H1 (cell line): ENCODE data around the gene LORICRIN. TPM values are rescaled to one million over a fixed set of nuclear protein-coding genes. Genes with fewer than 3 reads are reported as not detected.

Experiments
- CTCF ChIA-PET: fragments of 300-600 bp; sonication (Branson Sonifier 250); formaldehyde crosslinking; loops from one replicate; lab custom pipeline; 2021; ENCODE audit not compliant: partially characterized antibody; lab: Charles Lee
- POLR2A ChIA-PET: fragments of 300-600 bp; sonication (Branson Sonifier 250); formaldehyde crosslinking; loops from one replicate; lab custom pipeline; 2021; ENCODE audit warnings: inconsistent platforms; ENCODE audit not compliant: partially characterized antibody; lab: Charles Lee
- DNase-seq, 2 experiments: peaks; one replicate each; pipeline versions ENCODE4 v3.0.0 to v3.0.0-alpha.2; 2010 to 2022; ENCODE audit warnings: low spot score in 2 of 2, low read depth in 1 of 2, mixed read lengths in 1 of 2
- FAIRE-seq: peaks from 2 replicates; lab custom pipeline; 2011; peaks lifted over from hg19 to GRCh38; lab: Jason Lieb, UNC
- H2AFZ ChIP-seq: 2 replicates; pipeline ENCODE4 v1.8.1; 2012; ENCODE audit warnings: low read length, inconsistent platforms
- H2AK5ac ChIP-seq: 2 replicates; pipeline ENCODE4 v1.6.1; 2013; ENCODE audit warnings: low read depth, low read length
- H2BK120ac ChIP-seq: replicated peaks from 2 replicates; pipeline ENCODE3; 2013; ENCODE audit warnings: low read depth, low read length, inconsistent platforms
- H2BK12ac ChIP-seq: 2 replicates; pipeline ENCODE4 v1.6.1; 2013; ENCODE audit warnings: low read depth, low read length
- H2BK15ac ChIP-seq: 2 replicates; pipeline ENCODE4 v1.6.1; 2013; ENCODE audit warnings: low read length
- H2BK20ac ChIP-seq: 2 replicates; pipeline ENCODE4 v1.6.1; 2013; ENCODE audit warnings: low read length
- H2BK5ac ChIP-seq: 2 replicates; pipeline ENCODE4 v1.6.1; 2013; ENCODE audit warnings: low read depth, low read length
- H3K14ac ChIP-seq: 2 replicates; pipeline ENCODE4 v1.6.1; 2013; ENCODE audit warnings: inconsistent platforms; ENCODE audit not compliant: insufficient read length
- H3K18ac ChIP-seq: 2 replicates; pipeline ENCODE4 v1.6.1; 2013; ENCODE audit warnings: low read length; ENCODE audit errors: extremely low read depth
- H3K23ac ChIP-seq: 2 replicates; pipeline ENCODE4 v1.6.1; 2013; ENCODE audit warnings: inconsistent platforms; ENCODE audit not compliant: insufficient read length
- H3K23me2 ChIP-seq: 2 replicates; pipeline ENCODE4 v1.6.1; 2013; ENCODE audit warnings: low read depth, low read length
- H3K27ac ChIP-seq: 2 replicates; pipeline ENCODE4 v1.6.1; 2011; ENCODE audit warnings: low read depth, low read length, inconsistent platforms
- H3K27me3 ChIP-seq, 4 experiments: replicated peaks in 1 of 4; 1 replicate in 1 of 4; 2 replicates in 3 of 4; pipeline versions ENCODE4 v1.6.1 to v1.8.1; 2011 to 2013; ENCODE audit warnings: low read length in 3 of 4, mild to moderate bottlenecking in 3 of 4, inconsistent platforms in 2 of 4, mixed read lengths in 2 of 4, moderate library complexity in 1 of 4; ENCODE audit not compliant: control insufficient read depth in 3 of 4, insufficient read depth in 3 of 4; ENCODE audit errors: extremely low read depth in 1 of 4
- H3K36me3 ChIP-seq, 4 experiments: 2 replicates each; pipeline versions ENCODE4 v1.6.1 to v1.8.1; 2011 to 2013; ENCODE audit warnings: mild to moderate bottlenecking in 4 of 4, low read length in 3 of 4, moderate library complexity in 2 of 4, control low read depth in 1 of 4, inconsistent platforms in 1 of 4; ENCODE audit not compliant: insufficient read depth in 4 of 4, control insufficient read depth in 2 of 4
- H3K4ac ChIP-seq: replicated peaks from 2 replicates; pipeline ENCODE3; 2013; ENCODE audit warnings: low read length, low read depth, mixed read lengths, inconsistent platforms; ENCODE audit not compliant: insufficient read length
- H3K4me1 ChIP-seq, 4 experiments: replicated peaks in 1 of 4; 1 replicate in 1 of 4; 2 replicates in 3 of 4; pipeline versions ENCODE4 v1.6.1 to v1.8.1; 2011 to 2013; ENCODE audit warnings: low read length in 3 of 4, inconsistent platforms in 2 of 4, mixed read lengths in 1 of 4; ENCODE audit not compliant: insufficient read depth in 4 of 4, control insufficient read depth in 3 of 4
- H3K4me2 ChIP-seq, 2 experiments: 2 replicates each; pipeline versions ENCODE4 v1.6.1 to v1.8.1; 2011 to 2013; ENCODE audit warnings: low read depth in 2 of 2, low read length in 2 of 2, control low read depth in 1 of 2, inconsistent platforms in 1 of 2, mild to moderate bottlenecking in 1 of 2; ENCODE audit not compliant: insufficient read depth in 1 of 2
- H3K4me3 ChIP-seq, 4 experiments: fragments of 200-600, 300-600 bp in 1 of 4; sonication (generic), shearing (Covaris generic), sonication (Bioruptor Twin) in 1 of 4; 2 replicates each; pipeline versions ENCODE4 v1.5.1 to v1.8.1; 2011 to 2016; ENCODE audit warnings: low read length in 4 of 4, low read depth in 3 of 4, control low read depth in 2 of 4, inconsistent platforms in 2 of 4, mild to moderate bottlenecking in 2 of 4, mixed read lengths in 1 of 4, moderate library complexity in 1 of 4; ENCODE audit not compliant: insufficient read depth in 2 of 4; ENCODE audit errors: extremely low read depth in 1 of 4
- H3K56ac ChIP-seq: replicated peaks from 2 replicates; pipeline ENCODE3; 2013; ENCODE audit warnings: low read depth, mild to moderate bottlenecking, mixed read lengths, low read length, inconsistent platforms; ENCODE audit not compliant: insufficient read length
- H3K79me1 ChIP-seq: 2 replicates; pipeline ENCODE4 v1.6.1; 2013; ENCODE audit warnings: low read depth, low read length, control low read depth
- H3K79me2 ChIP-seq, 2 experiments: 2 replicates each; pipeline versions ENCODE4 v1.6.1 to v1.8.1; 2012 to 2013; ENCODE audit warnings: low read length in 2 of 2, mild to moderate bottlenecking in 2 of 2, inconsistent platforms in 1 of 2; ENCODE audit not compliant: insufficient read depth in 2 of 2, control insufficient read depth in 1 of 2
- H3K9ac ChIP-seq, 4 experiments: replicated peaks in 1 of 4; 1 replicate in 1 of 4; 2 replicates in 3 of 4; pipeline versions ENCODE4 v1.6.1 to v1.8.1; 2011 to 2013; ENCODE audit warnings: low read depth in 3 of 4, low read length in 3 of 4, control low read depth in 2 of 4, mild to moderate bottlenecking in 2 of 4, moderate library complexity in 2 of 4, inconsistent platforms in 1 of 4; ENCODE audit errors: extremely low read depth in 1 of 4
- H3K9me3 ChIP-seq, 2 experiments: 2 replicates each; pipeline versions ENCODE4 v1.6.1 to v1.8.1; 2012 to 2013; ENCODE audit warnings: mild to moderate bottlenecking in 2 of 2, moderate library complexity in 2 of 2, control low read depth in 1 of 2, inconsistent platforms in 1 of 2, low read depth in 1 of 2, low read length in 1 of 2, mixed read lengths in 1 of 2; ENCODE audit not compliant: insufficient read depth in 2 of 2
- H4K20me1 ChIP-seq, 2 experiments: replicated peaks in 1 of 2; 2 replicates each; pipeline versions ENCODE3 to v1.8.1; 2011 to 2013; ENCODE audit warnings: inconsistent platforms in 2 of 2, low read length in 2 of 2, mild to moderate bottlenecking in 1 of 2; ENCODE audit not compliant: insufficient read depth in 2 of 2, control insufficient read depth in 1 of 2
- H4K5ac ChIP-seq: 2 replicates; pipeline ENCODE4 v1.6.1; 2013; ENCODE audit warnings: low read length, low read depth, mixed read lengths, inconsistent platforms; ENCODE audit not compliant: insufficient read length
- H4K8ac ChIP-seq: 2 replicates; pipeline ENCODE4 v1.8.0; 2013; ENCODE audit warnings: mild to moderate bottlenecking, moderate library complexity, low read length, inconsistent platforms; ENCODE audit not compliant: insufficient read depth; ENCODE audit errors: extremely low read depth
- H4K91ac ChIP-seq: replicated peaks from 2 replicates; pipeline ENCODE3; 2013; ENCODE audit warnings: low read length, mixed read lengths, inconsistent platforms; ENCODE audit not compliant: insufficient read length
- CBX8 ChIP-seq: fragments of 300-800, 300-1000 bp; sonication (generic); IDR thresholded peaks from 2 replicates; pipeline ENCODE4 v1.7.1; 2016; ENCODE audit warnings: low read depth, low read length, borderline replicate concordance
- FOSL1 ChIP-seq: IDR thresholded peaks from 2 replicates; pipeline ENCODE4 v1.6.1; 2011; ENCODE audit warnings: mild to moderate bottlenecking, low read depth, low read length, moderate library complexity; ENCODE audit not compliant: insufficient read depth
- JUN ChIP-seq: IDR thresholded peaks from 2 replicates; pipeline ENCODE4 v1.6.1; 2011; ENCODE audit warnings: low read depth, mild to moderate bottlenecking, improper control_type of control experiment, low read length
- SIX5 ChIP-seq: IDR thresholded peaks from 2 replicates; pipeline ENCODE4 v1.6.1; 2011; ENCODE audit warnings: mild to moderate bottlenecking, low read depth, low read length
- TEAD4 ChIP-seq: IDR thresholded peaks from 2 replicates; pipeline ENCODE4 v1.6.1; 2012; ENCODE audit warnings: low read depth, low read length, inconsistent platforms, mixed read lengths
- WGBS, 2 experiments: shearing (Covaris generic) in 1 of 2; methylation state at CpG; one replicate each; pipeline versions ENCODE4 v1.1.6 to v1.1.7; 2013 to 2015; ENCODE audit warnings: low lambda C conversion rate in 2 of 2, mixed read lengths in 2 of 2, inconsistent platforms in 1 of 2, low coverage in 1 of 2, missing lambda C conversion rate in 1 of 2; ENCODE audit not compliant: insufficient replicate concordance in 2 of 2, insufficient coverage in 1 of 2, insufficient read length in 1 of 2; ENCODE audit errors: extremely low coverage in 1 of 2, missing lambda C conversion rate in 1 of 2; 5-methylcytosine and 5-hydroxymethylcytosine counted together
- polyA plus RNA-seq, 7 experiments: library from polyadenylated mRNA; depleted of rRNA in 3 of 7; stranded (reverse) in 5 of 7; unstranded in 2 of 7; fragments of >200 nt in 5 of 7; fragments of 200-250 nt in 2 of 7; gene quantifications; 1 replicate in 5 of 7; 2 replicates in 1 of 7; 4 replicates in 1 of 7; pipeline versions ENCODE4 v1.2.1 to v1.2.3, GENCODE V29; 2011 to 2013; ENCODE audit warnings: missing spikeins in 2 of 7, mixed read lengths in 2 of 7
- total RNA-seq: library from RNA; stranded (reverse); fragmentation: NEBNext Ultra II Directional; extraction: Animal tissue kit (Norgen Biotek cat#: 25700); gene quantifications from 2 replicates; pipeline ENCODE4 v1.2.1, GENCODE V29; 2021

LORICRIN gene
- total and polyA plus RNA-seq, 2 of the 8 experiments (the other 6 are each of a cell fraction or from before 2014, with no cell fraction given), result not detected

DNA sequence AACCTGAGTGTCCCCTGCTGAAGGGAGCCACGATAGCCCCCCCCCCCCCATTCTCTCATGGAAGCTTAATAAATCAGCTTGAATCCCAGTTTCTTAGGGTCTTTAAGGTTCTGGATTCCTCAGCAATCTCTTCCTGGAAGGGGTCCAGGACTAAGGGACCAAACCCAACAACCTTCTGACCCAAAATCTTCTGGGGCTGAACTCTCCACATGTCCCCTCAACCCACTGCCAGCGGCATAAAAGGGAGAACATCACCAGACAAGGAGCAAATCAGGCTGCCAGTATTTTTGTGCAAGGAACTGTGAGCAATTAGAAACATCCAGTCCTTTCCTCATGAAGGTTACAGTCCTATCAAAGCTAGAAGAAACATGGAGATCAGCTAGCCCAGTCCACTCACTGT lies 12.7 kb upstream of the LORICRIN start:
- POLR2A ChIA-PET, result no interaction called here
- CTCF ChIA-PET, result interaction anchor here (2.7 to 3.1 kb wide), 2 partner anchors 18 to 42 kb away, joined by 6 to 10 read pairs; no protein-coding TSS in a partner anchor
- H4K91ac ChIP-seq, result no peak overlapping the region
- H3K27me3 ChIP-seq, result no peaks in the 10 kb centered on the region
- no peak for DNase-seq
- no peaks in the 10 kb centered on the region for H4K20me1 ChIP-seq
- no peak overlapping the region for H2BK5ac ChIP-seq
- H4K5ac ChIP-seq, result no peak overlapping the region
- FAIRE-seq, result no peak
- H3K36me3 ChIP-seq, result no peaks in the 10 kb centered on the region
- H3K9ac ChIP-seq, result no peak overlapping the region
- H3K27ac ChIP-seq, result no peak overlapping the region
- H4K8ac ChIP-seq, result no peak overlapping the region
- H3K79me2 ChIP-seq, result no peaks in the 10 kb centered on the region
- no peak overlapping the region for H3K4ac ChIP-seq
- H3K18ac ChIP-seq, result no peak overlapping the region
- no peak overlapping the region for H3K4me3 ChIP-seq
- H3K14ac ChIP-seq, result no peak overlapping the region
- H3K9me3 ChIP-seq, result peaks cover 2 to 9% of the 10 kb centered on the region in 2 experiments; a peak in 2 of 4 replicates
- H3K4me2 ChIP-seq, result no peak overlapping the region
- no peak overlapping the region for H2BK12ac ChIP-seq
- H2BK20ac ChIP-seq, result no peak overlapping the region
- H2BK15ac ChIP-seq, result no peak overlapping the region
- TF ChIP-seq TEAD4 (no peak), FOSL1 (no peak), JUN (no peak), CBX8 (no peak), SIX5 (no peak)
- no peak overlapping the region for H2BK120ac ChIP-seq
- WGBS, 2 experiments, result 74% methylated on average over 2 of the region's 2 CpGs; no CpG with 5 or more reads in 1 of the 2 experiments
- H3K79me1 ChIP-seq, result no peaks in the 10 kb centered on the region
- H2AK5ac ChIP-seq, result no peak overlapping the region
- H2AFZ ChIP-seq, result no peak overlapping the region
- no peak overlapping the region for H3K23ac ChIP-seq
- H3K56ac ChIP-seq, result no peak overlapping the region
- peaks cover 10% of the 10 kb centered on the region; the same call in 1 of the 2 replicates for H3K23me2 ChIP-seq
- H3K4me1 ChIP-seq, result no peaks in the 10 kb centered on the region
